ENCODE data around the gene ARHGAP11B.
"Not testable (repeated sequence)": the region's sequence is repeated elsewhere in the genome, so short reads cannot be mapped to it uniquely, and the experiment has no call there.

Gene ARHGAP11B

GRCh38 chr15:30670056-30670455, 44.1 kb downstream of the ARHGAP11B start:
- Histone ChIP-seq H4K91ac (ENCODE audit: low read length) (no peak overlapping the region), H3K4me3 (ENCODE audit: insufficient read depth in 1 of 2, low read depth in 1 of 2, low read length in 2 of 2) (no peak overlapping the region), H3K4me2 (ENCODE audit: low read length, poor library complexity, severe bottlenecking) (no peak overlapping the region), H2BK15ac (ENCODE audit: low read depth, poor library complexity, severe bottlenecking) (no peak overlapping the region), H3K18ac (ENCODE audit: low read depth in 1 of 2, low read length in 2 of 2) (peak overlapping the region in 1 of 2 experiments; percentile 17), H2AK5ac (ENCODE audit: low read length, severe bottlenecking) (peak overlapping the region; percentile 19), H3K4ac (ENCODE audit: low read depth in 1 of 2, low read length in 2 of 2) (no peak overlapping the region), H3K27me3 (ENCODE audit: control insufficient read depth in 1 of 2, insufficient read depth in 1 of 2, low read length in 2 of 2) (no peaks in the 10 kb centered on the region), H2BK5ac (ENCODE audit: low read depth, low read length, poor library complexity, severe bottlenecking) (no peak overlapping the region), H3K27ac (ENCODE audit: low read length, poor library complexity, severe bottlenecking) (no peak overlapping the region), H3K23ac (ENCODE audit: low read length in 2 of 2) (no peak overlapping the region), H3K4me1 (ENCODE audit: control insufficient read depth, insufficient read depth, low read depth, low read length) (peaks cover 2% of the 10 kb centered on the region), H2AFZ (ENCODE audit: low read depth, low read length) (no peak overlapping the region), H3K79me1 (replicated peaks; ENCODE audit: low read length, poor library complexity, severe bottlenecking) (peaks cover 17% of the 10 kb centered on the region), H3K36me3 (ENCODE audit: control insufficient read depth in 1 of 2, insufficient read depth in 2 of 2, low read depth in 1 of 2, low read length in 2 of 2) (no peaks in the 10 kb centered on the region), H3K9me3 (ENCODE audit: control insufficient read depth, low read length) (no peaks in the 10 kb centered on the region), H2BK120ac (ENCODE audit: low read depth, low read length) (no peak overlapping the region), H4K8ac (ENCODE audit: low read length) (peak overlapping the region; percentile 19), H3K14ac (ENCODE audit: low read length in 2 of 2) (no peak overlapping the region), H3K9ac (ENCODE audit: low read length) (no peak overlapping the region), H2BK12ac (ENCODE audit: low read length in 2 of 2) (no peak overlapping the region)
- DNase-seq = peak; percentile 10
- 89% methylated on average over 2 of the region's 2 CpGs for WGBS

GRCh38 chr15:30671309-30671708, 45.4 kb downstream of the ARHGAP11B start:
- Histone ChIP-seq H3K27ac (ENCODE audit: low read length, poor library complexity, severe bottlenecking) (no peak overlapping the region), H2BK15ac (ENCODE audit: low read depth, poor library complexity, severe bottlenecking) (no peak overlapping the region), H3K9me3 (ENCODE audit: control insufficient read depth, low read length) (no peaks in the 10 kb centered on the region), H3K4me1 (ENCODE audit: control insufficient read depth, insufficient read depth, low read depth, low read length) (peaks cover 2% of the 10 kb centered on the region), H3K9ac (ENCODE audit: low read length) (no peak overlapping the region), H3K36me3 (ENCODE audit: control insufficient read depth in 1 of 2, insufficient read depth in 2 of 2, low read depth in 1 of 2, low read length in 2 of 2) (no peaks in the 10 kb centered on the region), H3K23ac (ENCODE audit: low read length in 2 of 2) (no peak overlapping the region), H2BK5ac (ENCODE audit: low read depth, low read length, poor library complexity, severe bottlenecking) (no peak overlapping the region), H2AK5ac (ENCODE audit: low read length, severe bottlenecking) (no peak overlapping the region), H4K8ac (ENCODE audit: low read length) (no peak overlapping the region), H3K79me1 (replicated peaks; ENCODE audit: low read length, poor library complexity, severe bottlenecking) (peaks cover 16% of the 10 kb centered on the region), H3K27me3 (ENCODE audit: control insufficient read depth in 1 of 2, insufficient read depth in 1 of 2, low read length in 2 of 2) (no peaks in the 10 kb centered on the region), H3K14ac (ENCODE audit: low read length in 2 of 2) (no peak overlapping the region), H2AFZ (ENCODE audit: low read depth, low read length) (no peak overlapping the region), H3K4me2 (ENCODE audit: low read length, poor library complexity, severe bottlenecking) (no peak overlapping the region), H3K4me3 (ENCODE audit: insufficient read depth in 1 of 2, low read depth in 1 of 2, low read length in 2 of 2) (no peak overlapping the region), H3K18ac (ENCODE audit: low read depth in 1 of 2, low read length in 2 of 2) (no peak overlapping the region), H2BK12ac (ENCODE audit: low read length in 2 of 2) (no peak overlapping the region), H4K91ac (ENCODE audit: low read length) (no peak overlapping the region), H2BK120ac (ENCODE audit: low read depth, low read length) (no peak overlapping the region), H3K4ac (ENCODE audit: low read depth in 1 of 2, low read length in 2 of 2) (no peak overlapping the region)
- 100% methylated on average over 1 of the region's 1 CpG for WGBS
- no peak for DNase-seq

- H3K23ac ChIP-seq (ENCODE audit: low read length in 2 of 2) = no peak overlapping the region
- no peak overlapping the region for H2BK5ac ChIP-seq (ENCODE audit: low read depth, low read length, poor library complexity, severe bottlenecking)
- no peak overlapping the region for H2AK5ac ChIP-seq (ENCODE audit: low read length, severe bottlenecking)
- H3K4me2 ChIP-seq (ENCODE audit: low read length, poor library complexity, severe bottlenecking) = no peak overlapping the region
- no peaks in the 10 kb centered on the region for H3K36me3 ChIP-seq (ENCODE audit: control insufficient read depth in 1 of 2, insufficient read depth in 2 of 2, low read depth in 1 of 2, low read length in 2 of 2)
- no peak overlapping the region for H4K91ac ChIP-seq (ENCODE audit: low read length)
- no peak overlapping the region for H3K18ac ChIP-seq (ENCODE audit: low read depth in 1 of 2, low read length in 2 of 2)
- H3K4ac ChIP-seq (ENCODE audit: low read depth in 1 of 2, low read length in 2 of 2) = no peak overlapping the region
- no peak overlapping the region for H2BK12ac ChIP-seq (ENCODE audit: low read length in 2 of 2)
- H2AFZ ChIP-seq (ENCODE audit: low read depth, low read length) = no peak overlapping the region
- DNase-seq = no peak
- H3K79me1 ChIP-seq (replicated peaks; ENCODE audit: low read length, poor library complexity, severe bottlenecking) = peaks cover 9% of the 10 kb centered on the region
- H3K9me3 ChIP-seq (ENCODE audit: control insufficient read depth, low read length) = no peaks in the 10 kb centered on the region
- H3K14ac ChIP-seq (ENCODE audit: low read length in 2 of 2) = no peak overlapping the region
- H3K4me1 ChIP-seq (ENCODE audit: control insufficient read depth, insufficient read depth, low read depth, low read length) = peaks cover 1% of the 10 kb centered on the region
- no peak overlapping the region for H3K27ac ChIP-seq (ENCODE audit: low read length, poor library complexity, severe bottlenecking)
- no peak overlapping the region for H4K8ac ChIP-seq (ENCODE audit: low read length)
- no peak overlapping the region for H3K4me3 ChIP-seq (ENCODE audit: insufficient read depth in 1 of 2, low read depth in 1 of 2, low read length in 2 of 2)
- H2BK120ac ChIP-seq (ENCODE audit: low read depth, low read length) = no peak overlapping the region
- no peaks in the 10 kb centered on the region for H3K27me3 ChIP-seq (ENCODE audit: control insufficient read depth in 1 of 2, insufficient read depth in 1 of 2, low read length in 2 of 2)
- no peak overlapping the region for H3K9ac ChIP-seq (ENCODE audit: low read length)
- no peak overlapping the region for H2BK15ac ChIP-seq (ENCODE audit: low read depth, poor library complexity, severe bottlenecking)
Measured at GRCh38 chr15:30675126-30675525, 49.2 kb downstream of the ARHGAP11B start.

DNA sequence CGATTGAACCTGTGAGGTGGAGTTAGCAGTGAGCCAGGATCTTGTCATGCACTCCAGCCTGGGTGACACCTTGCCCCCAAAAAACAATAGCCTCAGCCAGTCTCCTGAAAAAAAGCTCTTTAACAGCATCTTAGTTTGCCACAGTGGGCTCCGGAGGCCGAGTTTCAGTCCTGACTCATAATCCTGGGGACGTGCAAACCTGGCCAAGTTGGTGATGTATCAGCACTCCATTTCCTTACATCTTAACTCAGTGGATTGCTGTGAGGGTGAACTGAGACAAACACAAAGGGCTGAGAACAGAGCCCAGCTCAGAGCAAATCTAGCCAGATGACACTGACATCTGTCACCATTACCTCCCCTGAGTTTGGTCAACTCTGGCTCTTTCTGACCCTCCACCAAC, 50.0 kb downstream of the ARHGAP11B start:
- not testable (repeated sequence) for H2BK5ac ChIP-seq (ENCODE audit: low read depth, low read length, poor library complexity, severe bottlenecking); H3K4ac ChIP-seq (ENCODE audit: low read depth in 1 of 2, low read length in 2 of 2); H3K9ac ChIP-seq (ENCODE audit: low read length); H2BK12ac ChIP-seq (ENCODE audit: low read length in 2 of 2); H3K14ac ChIP-seq (ENCODE audit: low read length in 2 of 2); H2BK120ac ChIP-seq (ENCODE audit: low read depth, low read length); H4K91ac ChIP-seq (ENCODE audit: low read length); H3K27me3 ChIP-seq (ENCODE audit: control insufficient read depth in 1 of 2, insufficient read depth in 1 of 2, low read length in 2 of 2); H3K79me1 ChIP-seq (replicated peaks; ENCODE audit: low read length, poor library complexity, severe bottlenecking); H3K27ac ChIP-seq (ENCODE audit: low read length, poor library complexity, severe bottlenecking); H3K18ac ChIP-seq (ENCODE audit: low read depth in 1 of 2, low read length in 2 of 2); H2AK5ac ChIP-seq (ENCODE audit: low read length, severe bottlenecking); H3K4me3 ChIP-seq (ENCODE audit: insufficient read depth in 1 of 2, low read depth in 1 of 2, low read length in 2 of 2); H3K4me1 ChIP-seq (ENCODE audit: control insufficient read depth, insufficient read depth, low read depth, low read length); DNase-seq; H2BK15ac ChIP-seq (ENCODE audit: low read depth, poor library complexity, severe bottlenecking); H3K4me2 ChIP-seq (ENCODE audit: low read length, poor library complexity, severe bottlenecking); H2AFZ ChIP-seq (ENCODE audit: low read depth, low read length); H3K9me3 ChIP-seq (ENCODE audit: control insufficient read depth, low read length); H3K23ac ChIP-seq (ENCODE audit: low read length in 2 of 2); H4K8ac ChIP-seq (ENCODE audit: low read length); H3K36me3 ChIP-seq (ENCODE audit: control insufficient read depth in 1 of 2, insufficient read depth in 2 of 2, low read depth in 1 of 2, low read length in 2 of 2)
- 100% methylated on average over 3 of the region's 4 CpGs for WGBS
